GM23338 (cell line): Measurements from ENCODE around the gene CD84. TPM values are rescaled to one million over a fixed set of nuclear protein-coding genes. Genes with fewer than 3 reads are reported as not detected.

ENCODE experiments used
- ATAC-seq: fragments of 200-7000 bp; cut with Tn5 transposase; 3 replicates; pipeline ENCODE4 v1.9.1; 2020
- DNase-seq: peaks from one replicate; pipeline ENCODE4 v3.0.0-alpha.2; 2015; ENCODE audit warnings: low spot score
- H2AFZ ChIP-seq: fragments of 200-600 bp; sonication (generic); 2 replicates; pipeline ENCODE4 v1.8.0; 2016; ENCODE audit warnings: antibody characterized with exemption, mild to moderate bottlenecking, moderate library complexity
- H3F3A ChIP-seq: fragments of 200-600 bp; sonication (generic); replicated peaks from 2 replicates; pipeline ENCODE4 v1.8.0; 2017; ENCODE audit warnings: antibody characterized with exemption, mixed run types, low read depth
- H3K27ac ChIP-seq: fragments of 200-600 bp; sonication (generic); 2 replicates; pipeline ENCODE4 v1.6.1; 2016; ENCODE audit warnings: low read depth
- H3K27me3 ChIP-seq: fragments of 200-600 bp; sonication (generic); 2 replicates; pipeline ENCODE4 v1.8.0; 2016; ENCODE audit warnings: mild to moderate bottlenecking, mixed run types, moderate library complexity; ENCODE audit not compliant: insufficient read depth
- H3K36me3 ChIP-seq: fragments of 200-600 bp; sonication (generic); 2 replicates; pipeline ENCODE4 v1.8.0; 2016; ENCODE audit warnings: mild to moderate bottlenecking; ENCODE audit not compliant: insufficient read depth
- H3K4me1 ChIP-seq: fragments of 200-600 bp; sonication (generic); 2 replicates; pipeline ENCODE4 v1.8.0; 2016; ENCODE audit warnings: mild to moderate bottlenecking, moderate library complexity; ENCODE audit not compliant: insufficient read depth
- H3K4me2 ChIP-seq: fragments of 200-600 bp; sonication (generic); 2 replicates; pipeline ENCODE4 v1.7.1; 2017; ENCODE audit warnings: mixed run types
- H3K4me3 ChIP-seq: fragments of 200-600 bp; sonication (generic); 2 replicates; pipeline ENCODE4 v1.6.1; 2016; ENCODE audit warnings: mixed run types
- H3K79me2 ChIP-seq: fragments of 200-600 bp; sonication (generic); replicated peaks from 2 replicates; pipeline ENCODE4 v1.8.0; 2017; ENCODE audit warnings: mild to moderate bottlenecking; ENCODE audit not compliant: insufficient read depth
- H3K9me2 ChIP-seq: fragments of 200-600 bp; sonication (generic); 2 replicates; pipeline ENCODE4 v1.8.0; 2017; ENCODE audit not compliant: insufficient read depth
- H4K20me1 ChIP-seq: fragments of 200-600 bp; sonication (generic); replicated peaks from 2 replicates; pipeline ENCODE4 v1.8.0; 2017; ENCODE audit warnings: mild to moderate bottlenecking; ENCODE audit not compliant: insufficient read depth
- H3K27ac Mint-ChIP-seq: 2 replicates; pipeline ENCODE4 v1.8.0; 2020; ENCODE audit warnings: inconsistent platforms, mild to moderate bottlenecking, moderate library complexity, mixed read lengths
- H3K27me3 Mint-ChIP-seq: 3 replicates; pipeline ENCODE4 v1.8.0; 2022; ENCODE audit warnings: low read depth, mild to moderate bottlenecking, moderate library complexity, mixed read lengths, inconsistent platforms; ENCODE audit not compliant: insufficient read depth, poor library complexity
- H3K36me3 Mint-ChIP-seq: 3 replicates; pipeline ENCODE4 v1.8.0; 2021; ENCODE audit warnings: low read depth, mild to moderate bottlenecking, inconsistent platforms, moderate library complexity, mixed read lengths
- H3K4me1 Mint-ChIP-seq: 3 replicates; pipeline ENCODE4 v1.8.0; 2020; ENCODE audit warnings: mild to moderate bottlenecking, inconsistent platforms, mixed read lengths
- H3K4me3 Mint-ChIP-seq: 3 replicates; pipeline ENCODE4 v1.8.0; 2021; ENCODE audit warnings: moderate library complexity, mild to moderate bottlenecking, inconsistent platforms, mixed read lengths
- H3K9me3 Mint-ChIP-seq: 3 replicates; pipeline ENCODE4 v1.8.0; 2020; ENCODE audit warnings: moderate library complexity, mild to moderate bottlenecking, inconsistent platforms, mixed read lengths
- CREB1 ChIP-seq: fragments of 250-450 bp; sonication (Bioruptor Pico); IDR thresholded peaks from 2 replicates; pipeline ENCODE4 v1.5.0; 2020; ENCODE audit warnings: low read depth, mild to moderate bottlenecking, moderate library complexity
- ETS1 ChIP-seq: IDR thresholded peaks from 2 replicates; pipeline ENCODE4 v1.6.1; 2016; ENCODE audit warnings: antibody characterized with exemption
- EZH2 ChIP-seq: fragments of 200-600 bp; sonication (generic); IDR thresholded peaks from one replicate; pipeline ENCODE4 v1.8.0; 2017; ENCODE audit warnings: antibody characterized with exemption, mild to moderate bottlenecking, low read depth; ENCODE audit not compliant: unreplicated experiment
- EZH2phosphoT487 ChIP-seq: fragments of 200-600 bp; sonication (generic); IDR thresholded peaks from one replicate; pipeline ENCODE4 v1.8.1; 2018; ENCODE audit warnings: antibody characterized with exemption; ENCODE audit not compliant: unreplicated experiment
- JUNB ChIP-seq: IDR thresholded peaks from one replicate; pipeline ENCODE4 v1.6.1; 2016; ENCODE audit warnings: antibody characterized with exemption; ENCODE audit not compliant: unreplicated experiment
- NANOG ChIP-seq: IDR thresholded peaks from 2 replicates; pipeline ENCODE4 v1.6.1; 2016; ENCODE audit warnings: antibody characterized with exemption, borderline replicate concordance
- POLR2AphosphoS5 ChIP-seq: IDR thresholded peaks from 2 replicates; pipeline ENCODE4 v1.6.1; 2016; ENCODE audit warnings: antibody characterized with exemption, low read depth
- STAT1 ChIP-seq: IDR thresholded peaks from one replicate; pipeline ENCODE4 v1.6.1; 2016; ENCODE audit warnings: antibody characterized with exemption; ENCODE audit not compliant: unreplicated experiment
- ZNF114 ChIP-seq: fragments of 250-450 bp; sonication (Bioruptor Pico); IDR thresholded peaks from 2 replicates; pipeline ENCODE4 v1.5.0; 2020; ENCODE audit warnings: mild to moderate bottlenecking, moderate library complexity
- ZNF331 ChIP-seq: fragments of 250-450 bp; sonication (Bioruptor Pico); IDR thresholded peaks from 2 replicates; pipeline ENCODE4 v1.5.0; 2020; ENCODE audit warnings: low read depth, mild to moderate bottlenecking, moderate library complexity
- polyA plus RNA-seq: library from polyadenylated mRNA; unstranded; fragments of >200 nt; fragmentation: Nextera tagmentation; extraction: Ambion mirVana; gene quantifications from 2 replicates; pipeline ENCODE4 v1.2.1, GENCODE V29; 2016
- total RNA-seq: library from RNA; depleted of rRNA; stranded (reverse); fragments of >200 nt; shearing (Covaris generic); gene quantifications from 2 replicates; pipeline ENCODE4 v1.2.3, GENCODE V29; 2014
- TF ChIP-seq, protein P1 (sequence below), 2 experiments: fragments of 200-600 bp in 1 of 2; sonication (generic) in 1 of 2; conservative IDR thresholded peaks; 2 replicates each; pipeline versions ENCODE4 v1.5.1 to v1.6.1; 2016 to 2017; ENCODE audit warnings: antibody characterized with exemption in 2 of 2, low read depth in 2 of 2, mild to moderate bottlenecking in 2 of 2, moderate library complexity in 1 of 2
- TF ChIP-seq, protein P2 (sequence below): IDR thresholded peaks from one replicate; pipeline ENCODE4 v1.6.1; 2018; ENCODE audit warnings: antibody characterized with exemption; ENCODE audit not compliant: unreplicated experiment

CD84 gene
- total and polyA plus RNA-seq, 2 experiments from 2014 or later, result not detected

- TF ChIP-seq ETS1 (no peak), ZNF114 (no peak), EZH2 (no peak), CREB1 (no peak), POLR2AphosphoS5 (no peak), NANOG (no peak)
- TF ChIP-seq, protein P1, sequence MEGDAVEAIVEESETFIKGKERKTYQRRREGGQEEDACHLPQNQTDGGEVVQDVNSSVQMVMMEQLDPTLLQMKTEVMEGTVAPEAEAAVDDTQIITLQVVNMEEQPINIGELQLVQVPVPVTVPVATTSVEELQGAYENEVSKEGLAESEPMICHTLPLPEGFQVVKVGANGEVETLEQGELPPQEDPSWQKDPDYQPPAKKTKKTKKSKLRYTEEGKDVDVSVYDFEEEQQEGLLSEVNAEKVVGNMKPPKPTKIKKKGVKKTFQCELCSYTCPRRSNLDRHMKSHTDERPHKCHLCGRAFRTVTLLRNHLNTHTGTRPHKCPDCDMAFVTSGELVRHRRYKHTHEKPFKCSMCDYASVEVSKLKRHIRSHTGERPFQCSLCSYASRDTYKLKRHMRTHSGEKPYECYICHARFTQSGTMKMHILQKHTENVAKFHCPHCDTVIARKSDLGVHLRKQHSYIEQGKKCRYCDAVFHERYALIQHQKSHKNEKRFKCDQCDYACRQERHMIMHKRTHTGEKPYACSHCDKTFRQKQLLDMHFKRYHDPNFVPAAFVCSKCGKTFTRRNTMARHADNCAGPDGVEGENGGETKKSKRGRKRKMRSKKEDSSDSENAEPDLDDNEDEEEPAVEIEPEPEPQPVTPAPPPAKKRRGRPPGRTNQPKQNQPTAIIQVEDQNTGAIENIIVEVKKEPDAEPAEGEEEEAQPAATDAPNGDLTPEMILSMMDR (conservative IDR thresholded peaks at IDR 0.05; ENCODE audit: low read depth in 2 of 2), result no peak
Measured at GRCh38 chr1:160569806-160570205, 9.5 kb downstream of the CD84 start (continued).

GRCh38 chr1:160567858-160568682, 11.2 kb downstream of the CD84 start:
- Histone ChIP-seq H3K4me3 (no peak overlapping the region), H3K27me3 (no peaks in the 10 kb centered on the region), H3K4me1 (no peaks in the 10 kb centered on the region), H3K27ac (no peak overlapping the region), H3K79me2 (no peaks in the 10 kb centered on the region), H3K4me2 (no peak overlapping the region), H4K20me1 (no peaks in the 10 kb centered on the region), H3F3A (no peaks in the 10 kb centered on the region), H2AFZ (no peak overlapping the region), H3K36me3 (peaks cover 3% of the 10 kb centered on the region; the same call in 1 of the 2 replicates), H3K9me2 (no peaks in the 10 kb centered on the region)
- H3K4me3 Mint-ChIP-seq, result no peak overlapping the region
- peaks cover 5% of the 10 kb centered on the region; the same call in 1 of the 3 replicates for H3K9me3 Mint-ChIP-seq
- no peak for DNase-seq
- peaks cover 3% of the 10 kb centered on the region for H3K27me3 Mint-ChIP-seq
- no peak for ATAC-seq
- H3K4me1 Mint-ChIP-seq, result no peaks in the 10 kb centered on the region
- no peaks in the 10 kb centered on the region for H3K36me3 Mint-ChIP-seq
- no peak overlapping the region for H3K27ac Mint-ChIP-seq
- TF ChIP-seq EZH2phosphoT487, result no peak
- no peak for TF ChIP-seq ZNF114
- TF ChIP-seq, protein P2, sequence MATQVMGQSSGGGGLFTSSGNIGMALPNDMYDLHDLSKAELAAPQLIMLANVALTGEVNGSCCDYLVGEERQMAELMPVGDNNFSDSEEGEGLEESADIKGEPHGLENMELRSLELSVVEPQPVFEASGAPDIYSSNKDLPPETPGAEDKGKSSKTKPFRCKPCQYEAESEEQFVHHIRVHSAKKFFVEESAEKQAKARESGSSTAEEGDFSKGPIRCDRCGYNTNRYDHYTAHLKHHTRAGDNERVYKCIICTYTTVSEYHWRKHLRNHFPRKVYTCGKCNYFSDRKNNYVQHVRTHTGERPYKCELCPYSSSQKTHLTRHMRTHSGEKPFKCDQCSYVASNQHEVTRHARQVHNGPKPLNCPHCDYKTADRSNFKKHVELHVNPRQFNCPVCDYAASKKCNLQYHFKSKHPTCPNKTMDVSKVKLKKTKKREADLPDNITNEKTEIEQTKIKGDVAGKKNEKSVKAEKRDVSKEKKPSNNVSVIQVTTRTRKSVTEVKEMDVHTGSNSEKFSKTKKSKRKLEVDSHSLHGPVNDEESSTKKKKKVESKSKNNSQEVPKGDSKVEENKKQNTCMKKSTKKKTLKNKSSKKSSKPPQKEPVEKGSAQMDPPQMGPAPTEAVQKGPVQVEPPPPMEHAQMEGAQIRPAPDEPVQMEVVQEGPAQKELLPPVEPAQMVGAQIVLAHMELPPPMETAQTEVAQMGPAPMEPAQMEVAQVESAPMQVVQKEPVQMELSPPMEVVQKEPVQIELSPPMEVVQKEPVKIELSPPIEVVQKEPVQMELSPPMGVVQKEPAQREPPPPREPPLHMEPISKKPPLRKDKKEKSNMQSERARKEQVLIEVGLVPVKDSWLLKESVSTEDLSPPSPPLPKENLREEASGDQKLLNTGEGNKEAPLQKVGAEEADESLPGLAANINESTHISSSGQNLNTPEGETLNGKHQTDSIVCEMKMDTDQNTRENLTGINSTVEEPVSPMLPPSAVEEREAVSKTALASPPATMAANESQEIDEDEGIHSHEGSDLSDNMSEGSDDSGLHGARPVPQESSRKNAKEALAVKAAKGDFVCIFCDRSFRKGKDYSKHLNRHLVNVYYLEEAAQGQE, result no peak
- no peak for TF ChIP-seq JUNB
- TF ChIP-seq NANOG, result no peak
- no peak for TF ChIP-seq POLR2AphosphoS5
- no peak for TF ChIP-seq ETS1
- TF ChIP-seq STAT1, result no peak
- TF ChIP-seq CREB1, result no peak
- no peak for TF ChIP-seq EZH2
- TF ChIP-seq, protein P1 (conservative IDR thresholded peaks at IDR 0.05; ENCODE audit: low read depth in 2 of 2), result no peak
- no peak for TF ChIP-seq ZNF331 (CRISPR knock-in tag)
